Ammon's horn (tissue), 1 donor: Measurements from ENCODE around the gene SIRT6.
"Not testable (repeated sequence)": the region's sequence is repeated elsewhere in the genome, so short reads cannot be mapped to it uniquely, and the experiment has no call there.

ENCODE experiments used
- DNase-seq: peaks from one replicate; pipeline ENCODE4 v3.0.0-alpha.2; 2016; ENCODE audit warnings: low spot score

Gene SIRT6

GRCh38 chr19:4182084-4182810 is at the start of gene SIRT6, which contains the start of gene ANKRD24:
Gene SIRT6, minus strand, starts transcription at chr19:4182563. Its CDS starts 24 bp downstream, at chr19:4182539.
Gene ANKRD24, plus strand, starts transcription at chr19:4182689. Its CDS starts 3,737 bp downstream, at chr19:4186426.
- DNase-seq = peak; percentile 95

DNA sequence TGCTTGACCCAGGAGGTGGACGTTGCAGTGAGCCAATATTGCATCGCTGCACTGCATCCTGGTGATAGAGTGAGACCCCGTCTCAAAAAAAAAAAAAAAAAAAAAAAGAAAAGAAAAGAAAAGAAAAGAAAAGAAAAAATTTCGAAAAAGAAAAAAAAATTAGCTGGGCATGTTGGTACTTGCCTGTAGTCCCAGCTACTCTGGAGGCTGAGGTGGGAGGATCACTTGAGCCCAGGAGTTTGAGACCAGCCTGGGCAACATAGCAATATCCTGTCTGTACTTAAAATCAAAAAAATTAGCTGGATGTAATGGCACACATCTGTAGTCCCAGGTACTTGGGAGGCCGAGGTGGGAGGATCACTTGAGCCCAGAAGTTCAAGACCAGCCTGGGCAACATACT is 49.8 kb upstream of the SIRT6 start:
- not testable (repeated sequence) for DNase-seq

- DNase-seq = not testable (repeated sequence)
Observed at GRCh38 chr19:4231521-4231920, 49.2 kb upstream of the SIRT6 start.

- not testable (repeated sequence) for DNase-seq
Observed at GRCh38 chr19:4230237-4230636, 47.9 kb upstream of the SIRT6 start.

- peak; percentile 39 for DNase-seq
Observed at GRCh38 chr19:4229179-4229931, 47.0 kb upstream of the SIRT6 start, which contains the start of gene EBI3. Gene EBI3, plus strand, starts transcription at chr19:4229523. Its CDS starts 28 bp downstream, at chr19:4229551.

DNA sequence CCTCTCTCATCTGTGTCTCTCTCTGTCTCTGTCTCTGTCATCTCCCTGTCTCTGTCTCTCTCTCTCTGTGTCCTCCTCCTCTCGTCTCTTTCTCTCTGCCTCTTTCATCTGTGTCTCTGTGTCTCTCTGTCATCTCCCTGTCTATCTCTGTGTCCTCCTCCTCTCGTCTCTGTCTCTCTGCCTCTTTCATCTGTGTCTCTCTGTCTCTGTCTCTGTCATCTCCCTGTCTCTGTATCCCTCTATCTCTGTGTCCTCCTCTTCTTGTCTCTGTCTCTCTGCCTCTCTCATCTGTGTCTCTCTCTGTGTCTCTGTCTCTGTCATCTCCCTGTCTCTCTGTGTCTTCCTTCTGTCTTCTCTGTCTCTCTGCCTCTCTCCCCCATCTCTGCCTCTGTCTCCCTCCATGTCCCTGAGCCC is 46.4 kb upstream of the SIRT6 start:
- no peak for DNase-seq

GRCh38 chr19:4227771-4228170 is 45.4 kb upstream of the SIRT6 start:
- DNase-seq = no peak

DNA sequence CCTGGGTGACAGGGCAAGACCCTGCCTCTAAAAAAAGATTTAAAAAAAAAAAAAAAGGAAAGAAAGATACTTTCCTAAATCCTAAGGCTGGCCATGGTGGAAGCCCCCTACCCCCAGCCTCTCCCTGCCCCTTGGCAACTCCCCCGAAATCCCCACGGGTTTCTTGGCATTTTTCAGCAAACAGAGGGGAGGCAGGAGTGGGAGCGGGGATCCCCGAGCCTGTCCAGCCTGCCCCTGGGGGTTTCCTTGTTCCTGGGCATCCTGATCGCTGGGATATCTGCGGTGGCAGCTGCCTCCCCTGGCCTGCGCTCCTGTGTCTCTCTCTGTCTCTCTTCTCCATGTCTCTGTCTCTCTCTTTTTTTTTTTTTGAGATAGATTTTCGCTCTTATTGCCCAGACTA is 43.5 kb upstream of the SIRT6 start:
- no peak for DNase-seq

DNA sequence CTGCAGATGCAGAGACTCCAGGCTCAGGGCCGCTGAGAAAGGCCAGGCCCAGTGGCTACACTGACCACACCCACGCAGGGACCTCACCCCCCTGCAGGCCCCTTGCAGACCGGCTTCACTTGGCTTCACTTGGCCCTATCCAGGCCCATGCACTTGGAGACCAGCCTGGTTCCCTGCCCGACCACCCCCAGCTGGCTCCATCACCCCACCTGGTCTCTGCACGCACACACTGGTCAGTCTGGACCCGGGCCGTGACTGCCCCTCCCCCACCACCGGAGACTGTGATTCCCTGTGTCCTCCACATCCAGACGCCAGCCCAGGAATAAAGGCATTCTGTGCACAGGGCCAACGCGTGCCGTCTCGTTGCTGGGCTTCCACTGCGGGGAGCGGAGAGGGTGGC is 42.1 kb upstream of the SIRT6 start:
- DNase-seq = no peak

- no peak for DNase-seq
Observed at GRCh38 chr19:4220188-4220587, 37.8 kb upstream of the SIRT6 start.

DNA sequence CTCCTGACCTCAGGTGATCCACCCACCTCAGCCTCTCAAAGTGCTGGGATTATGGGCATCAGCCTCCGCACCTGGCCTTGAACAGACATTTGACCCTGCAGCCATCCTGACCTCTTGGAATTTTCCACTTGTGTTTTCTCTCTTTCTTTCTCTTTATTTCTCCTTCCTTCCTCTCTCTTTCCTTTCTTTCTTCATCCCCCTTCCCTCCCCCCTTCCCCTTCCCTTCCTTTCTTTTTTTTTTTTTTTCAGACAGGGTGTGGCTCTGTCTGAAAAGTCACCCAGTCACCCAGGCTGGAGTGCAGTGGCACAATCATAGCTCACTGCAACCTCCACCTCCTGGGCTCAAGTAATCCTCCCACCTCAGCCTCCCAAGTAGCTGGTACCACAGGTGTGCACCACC is 36.2 kb upstream of the SIRT6 start:
- not testable (repeated sequence) for DNase-seq

DNA sequence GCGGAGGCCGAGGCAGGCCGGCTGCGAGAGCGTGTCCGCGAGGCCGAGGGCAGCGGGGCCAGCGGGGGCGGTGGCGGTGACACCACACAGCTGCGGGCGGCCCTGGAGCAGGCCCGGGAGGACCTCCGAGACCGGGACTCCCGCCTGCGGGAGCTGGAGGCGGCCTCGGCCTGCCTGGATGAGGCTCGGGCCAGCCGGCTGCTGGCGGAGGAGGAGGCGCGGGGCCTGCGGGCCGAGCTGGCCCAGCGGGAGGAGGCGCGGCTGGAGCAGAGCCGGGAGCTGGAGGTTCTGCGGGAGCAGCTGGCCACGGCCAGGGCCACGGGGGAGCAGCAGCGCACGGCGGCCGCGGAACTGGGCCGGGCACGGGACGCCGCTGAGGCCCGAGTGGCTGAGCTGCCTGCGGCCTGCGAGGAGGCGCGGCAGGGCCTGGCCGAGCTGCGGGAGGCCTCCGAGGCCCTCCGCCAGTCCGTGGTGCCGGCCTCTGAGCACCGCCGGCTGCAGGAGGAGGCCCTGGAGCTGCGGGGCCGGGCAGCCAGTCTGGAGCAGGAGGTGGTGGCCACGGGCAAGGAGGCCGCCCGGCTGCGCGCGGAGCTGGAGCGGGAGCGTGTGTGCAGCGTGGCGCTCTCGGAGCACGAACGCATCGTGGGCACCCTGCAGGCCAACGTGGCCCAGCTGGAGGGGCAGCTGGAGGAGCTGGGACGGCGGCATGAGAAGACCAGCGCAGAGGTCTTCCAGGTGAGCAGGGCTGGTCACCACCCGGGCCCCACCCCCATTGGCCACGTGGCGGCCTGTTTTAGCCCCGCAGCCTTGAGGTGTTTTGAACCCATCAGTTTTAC is 35.3 kb upstream of the SIRT6 start:
- DNase-seq = no peak

DNA sequence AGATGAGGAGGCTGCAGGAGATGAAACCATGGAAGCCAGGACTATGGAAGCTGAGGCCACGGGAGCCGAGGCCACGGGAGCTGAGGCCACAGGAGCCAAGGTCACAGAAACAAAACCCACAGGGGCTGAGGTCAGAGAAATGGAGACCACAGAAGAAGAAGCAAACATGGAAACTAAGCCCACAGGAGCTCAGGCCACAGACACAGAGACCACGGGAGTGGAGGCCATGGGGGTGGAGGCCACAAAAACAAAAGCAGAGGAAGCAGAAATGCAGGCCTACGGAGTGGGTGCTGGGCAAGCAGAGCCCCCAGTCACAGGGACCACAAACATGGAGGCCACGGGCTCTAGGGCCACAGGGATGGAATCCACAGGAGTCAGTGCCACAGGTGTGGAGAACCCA is 34.5 kb upstream of the SIRT6 start:
- DNase-seq = no peak

DNA sequence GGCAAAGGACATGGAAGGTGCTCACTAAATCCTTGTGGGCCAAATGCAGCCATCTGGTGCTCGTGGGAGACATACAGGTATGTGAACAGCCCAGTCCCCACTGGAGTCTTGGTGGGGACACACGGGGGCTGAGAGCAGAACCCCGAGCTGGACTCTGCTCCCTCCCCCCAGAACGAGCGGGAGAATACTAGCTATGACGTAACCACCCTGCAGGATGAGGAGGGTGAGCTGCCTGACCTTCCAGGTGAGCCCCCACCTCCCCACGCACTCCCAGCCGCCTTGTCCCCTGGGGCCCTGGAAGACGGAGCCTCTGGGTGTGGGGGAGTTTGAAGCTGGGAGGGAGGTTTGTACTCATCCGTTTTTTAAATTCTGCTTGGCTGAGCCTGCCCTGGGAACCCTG is 33.4 kb upstream of the SIRT6 start:
- DNase-seq = no peak

DNA sequence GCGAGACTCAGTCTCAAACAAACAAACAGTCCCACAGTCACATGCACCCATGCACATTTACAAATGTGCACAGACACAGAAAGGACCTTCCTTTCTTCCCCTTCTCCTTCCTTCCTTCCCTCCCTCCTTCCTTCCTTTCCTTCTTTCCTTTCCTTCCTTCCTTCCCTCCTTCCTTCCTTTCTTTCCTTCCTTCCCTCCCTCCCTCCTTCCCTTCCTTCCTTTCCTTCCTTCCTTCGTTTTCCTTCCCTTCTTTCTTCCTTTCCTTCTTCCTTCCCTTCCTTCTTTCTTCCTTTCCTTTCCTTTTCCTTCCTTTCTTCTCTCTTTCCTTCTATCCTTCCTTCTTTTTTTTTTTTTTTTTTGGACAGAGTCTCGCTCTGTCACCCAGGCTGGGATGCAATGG is 30.8 kb upstream of the SIRT6 start:
- DNase-seq = no peak

DNA sequence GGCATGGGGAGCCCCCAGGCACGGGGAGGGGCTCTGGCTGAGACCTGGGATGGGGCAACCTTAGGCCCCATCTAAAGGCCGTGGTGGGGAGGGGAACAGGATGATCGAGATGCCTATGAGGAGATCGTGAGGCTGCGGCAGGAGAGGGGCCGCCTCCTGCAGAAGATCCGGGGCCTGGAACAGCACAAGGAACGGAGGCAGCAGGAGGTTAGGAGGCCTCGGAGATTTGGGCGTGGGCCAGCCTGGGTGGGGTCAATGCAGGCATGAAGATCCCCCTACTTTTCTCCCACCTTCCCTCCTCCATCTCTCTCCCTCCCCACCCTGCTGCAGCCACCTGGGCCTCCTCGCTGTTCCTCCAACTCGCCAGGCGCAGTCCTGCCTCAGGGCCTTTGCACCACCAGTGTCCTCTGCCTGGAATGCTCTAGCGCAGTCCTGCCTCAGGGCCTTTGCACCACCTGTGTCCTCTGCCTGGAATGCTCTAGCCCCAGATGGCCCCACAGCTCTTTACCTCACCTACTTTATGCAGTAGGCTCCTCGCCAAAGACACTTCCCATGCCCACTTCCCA is 27.9 kb upstream of the SIRT6 start:
- no peak for DNase-seq

DNA sequence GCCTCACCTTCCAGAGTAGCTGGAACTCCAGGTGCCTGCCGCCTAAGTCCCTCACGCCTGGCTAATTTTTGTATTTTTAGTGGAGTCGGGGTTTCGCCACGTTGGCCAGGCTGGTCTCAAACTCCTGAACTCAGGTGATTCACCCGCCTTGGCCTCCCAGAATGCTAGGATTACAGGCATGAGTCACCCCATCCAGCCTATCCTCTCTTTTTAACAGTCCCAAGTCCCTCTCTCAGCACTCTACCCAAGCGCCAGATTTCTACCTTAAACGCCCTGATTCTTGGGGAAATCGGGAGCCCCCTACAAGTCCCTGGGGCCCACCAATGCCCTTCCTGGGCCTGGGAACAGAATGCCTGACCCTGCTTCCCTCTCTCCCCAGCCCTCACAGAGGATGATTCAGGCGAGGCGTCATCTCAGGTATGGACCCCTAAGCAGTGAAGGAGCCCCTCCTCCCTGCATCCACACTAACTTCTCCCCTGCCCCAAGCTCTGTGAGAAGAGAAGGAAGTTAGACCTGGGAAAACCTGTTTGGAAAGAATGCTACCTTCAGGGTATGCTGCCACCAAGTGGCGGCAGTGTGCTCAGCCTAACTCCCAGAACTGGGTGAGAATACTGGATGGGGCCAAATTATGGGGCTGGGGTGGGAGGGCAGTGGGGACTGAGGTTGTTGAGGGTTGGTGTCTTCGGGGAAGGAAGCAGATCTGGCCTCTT is 26.2 kb upstream of the SIRT6 start:
- no peak for DNase-seq

- DNase-seq = no peak
Observed at GRCh38 chr19:4206818-4207484, 24.6 kb upstream of the SIRT6 start.

DNA sequence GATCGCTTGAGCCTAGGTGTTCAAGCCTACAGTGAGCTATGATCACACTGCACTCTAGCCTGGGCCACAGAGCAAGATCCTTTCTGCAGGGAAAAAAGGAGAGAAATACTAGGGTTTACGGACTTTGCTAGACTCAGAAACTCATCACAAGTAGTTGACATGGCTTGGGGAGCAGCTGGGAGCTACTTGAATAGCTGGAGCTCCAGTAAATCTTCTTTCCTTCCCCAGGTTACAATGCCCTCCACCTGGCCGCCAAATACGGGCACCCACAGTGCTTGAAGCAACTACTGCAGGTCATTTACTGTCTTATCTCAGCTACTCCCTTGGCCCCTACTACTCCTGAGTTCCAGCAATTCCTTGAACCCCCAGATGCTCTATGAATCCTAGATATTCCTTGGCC is 19.4 kb upstream of the SIRT6 start:
- DNase-seq = no peak

DNA sequence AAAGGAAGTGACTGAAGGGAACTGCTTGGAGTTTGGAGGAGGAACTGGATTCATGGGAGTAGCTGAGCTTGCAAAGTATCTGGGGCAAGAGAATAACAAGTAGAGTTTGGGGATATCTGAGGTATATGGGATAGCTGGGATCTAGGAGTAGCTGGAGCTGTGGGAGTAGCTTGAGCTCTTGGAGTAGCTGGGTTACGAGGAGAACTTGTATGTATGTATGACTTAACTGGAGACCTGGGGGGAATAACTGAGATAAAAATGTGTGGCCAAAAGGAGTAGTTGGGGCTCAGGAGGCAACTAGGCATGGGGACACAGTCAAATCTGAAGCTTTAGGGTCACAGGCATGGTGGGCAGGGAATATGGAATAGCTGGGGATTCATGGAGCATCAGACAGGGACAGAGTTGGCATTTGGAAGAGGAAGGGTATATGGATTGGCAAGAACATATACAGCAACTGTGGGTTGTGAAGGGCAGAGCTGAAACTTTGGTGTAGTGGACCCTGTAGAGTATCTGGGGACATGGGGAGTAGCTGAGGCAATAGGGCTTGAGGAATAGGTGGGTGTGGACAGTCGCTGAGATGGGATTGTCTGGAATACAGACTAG is 18.7 kb upstream of the SIRT6 start:
- DNase-seq = no peak
